Fibroblast of skin of back (primary cell): ENCODE results near the gene EHHADH.

Experiments
- DNase-seq: peaks from one replicate; pipeline ENCODE4 v3.0.0-alpha.2; 2013

Gene EHHADH

GRCh38 chr3:185195652-185196051, 58.2 kb downstream of the EHHADH start:
- DNase-seq: no peak

- no peak for DNase-seq
Observed at GRCh38 chr3:185188816-185189215, 65.0 kb downstream of the EHHADH start.

- DNase-seq: no peak
Observed at GRCh38 chr3:185187391-185187790, 66.5 kb downstream of the EHHADH start.

GRCh38 chr3:185176750-185177359, 77.0 kb downstream of the EHHADH start:
- peak; percentile 44 for DNase-seq

GRCh38 chr3:185175370-185175987, 78.4 kb downstream of the EHHADH start:
- DNase-seq: peak; percentile 51

GRCh38 chr3:185172086-185173049, 81.5 kb downstream of the EHHADH start:
- DNase-seq: no peak

- no peak for DNase-seq
Observed at GRCh38 chr3:185164428-185165217, 89.2 kb downstream of the EHHADH start.

- DNase-seq: no peak
Observed at GRCh38 chr3:185162634-185163033, 91.2 kb downstream of the EHHADH start.

GRCh38 chr3:185161761-185162160, 92.1 kb downstream of the EHHADH start:
- no peak for DNase-seq

GRCh38 chr3:185157347-185157746, 96.5 kb downstream of the EHHADH start:
- no peak for DNase-seq

GRCh38 chr3:185155678-185156077, 98.2 kb downstream of the EHHADH start:
- no peak for DNase-seq

GRCh38 chr3:185153861-185154629, 99.8 kb downstream of the EHHADH start:
- no peak for DNase-seq

- DNase-seq: no peak
Observed at GRCh38 chr3:185153171-185153771, 100.6 kb downstream of the EHHADH start.

- peak; percentile 76 for DNase-seq
Observed at GRCh38 chr3:185152410-185153170, 101.3 kb downstream of the EHHADH start, which contains the start of gene C3orf70. Gene C3orf70, minus strand, starts transcription at chr3:185153060. Its CDS starts 237 bp downstream, at chr3:185152823.

- no peak for DNase-seq
Observed at GRCh38 chr3:185151964-185152409, 101.9 kb downstream of the EHHADH start.

GRCh38 chr3:185151101-185151963, 102.5 kb downstream of the EHHADH start:
- peak; percentile 16 for DNase-seq

GRCh38 chr3:185150561-185150960, 103.3 kb downstream of the EHHADH start:
- peak; percentile 40 for DNase-seq

- DNase-seq: no peak
Observed at GRCh38 chr3:185149591-185149990, 104.3 kb downstream of the EHHADH start.

GRCh38 chr3:185145511-185145910, 108.3 kb downstream of the EHHADH start:
- no peak for DNase-seq
